Neural cell (in vitro differentiated cells): ENCODE measurements around the gene BMPR1B.

Source experiments
- CTCF ChIP-seq: fragments of 450-650 bp; IDR thresholded peaks from 2 replicates; pipeline ENCODE4 v1.5.1; 2014; ENCODE audit warnings: antibody characterized with exemption, mild to moderate bottlenecking, moderate library complexity; ENCODE audit not compliant: poor library complexity, severe bottlenecking
- EZH2 ChIP-seq: fragments of 200-600, 300-800 bp; shearing (Covaris generic), sonication (generic); IDR thresholded peaks from 2 replicates; pipeline ENCODE4 v1.6.1; 2014; ENCODE audit warnings: antibody characterized with exemption, low read length, borderline replicate concordance, mild to moderate bottlenecking; ENCODE audit not compliant: insufficient read depth, poor library complexity, severe bottlenecking
- MXI1 ChIP-seq: fragments of 450-650 bp; conservative IDR thresholded peaks from 2 replicates; pipeline ENCODE4 v1.6.1; 2014; ENCODE audit warnings: antibody characterized with exemption, mild to moderate bottlenecking; ENCODE audit not compliant: poor library complexity, severe bottlenecking

GRCh38 chr4:94762326-94762725, 4.6 kb downstream of the BMPR1B start:
- TF ChIP-seq MXI1 (no peak), CTCF (no peak), EZH2 (no peak)
